Stimulated activated CD4-positive, alpha-beta T cell treated with anti-CD3 and anti-CD28 coated beads, TNF-alpha, amount 100 ng/mL, for 48 hours (primary cell): ENCODE data around the gene NT5DC1.
"Not testable (repeated sequence)": the region's sequence is repeated elsewhere in the genome, so short reads cannot be mapped to it uniquely, and the experiment has no call there.

Experiments used
- DNase-seq, 3 donors: peaks; one replicate each; pipeline ENCODE4 v3.0.0-alpha.2; 2020; ENCODE audit warnings: low read depth in 3 of 3

Gene NT5DC1

DNA sequence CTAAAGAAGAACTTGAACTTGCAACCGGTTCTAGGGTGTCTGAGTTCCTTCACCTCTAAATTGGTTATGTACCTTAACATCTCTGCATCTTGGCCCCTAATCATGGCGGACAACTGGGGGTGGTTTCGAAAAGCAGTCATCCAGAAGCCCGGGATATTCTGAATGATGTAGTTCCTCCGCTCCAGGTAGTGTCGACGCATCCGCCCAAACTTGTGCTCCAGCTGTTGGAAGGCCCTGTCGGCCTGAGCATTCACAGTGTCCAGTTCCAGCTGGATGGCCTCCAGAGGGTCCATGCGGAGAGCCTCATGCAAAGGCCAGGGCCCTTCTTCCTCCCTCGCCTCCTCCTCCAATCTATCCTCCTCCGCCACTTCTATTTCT lies 178.2 kb downstream of the NT5DC1 start:
- peak in 1 of 3 donors; percentile 13 for DNase-seq

DNA sequence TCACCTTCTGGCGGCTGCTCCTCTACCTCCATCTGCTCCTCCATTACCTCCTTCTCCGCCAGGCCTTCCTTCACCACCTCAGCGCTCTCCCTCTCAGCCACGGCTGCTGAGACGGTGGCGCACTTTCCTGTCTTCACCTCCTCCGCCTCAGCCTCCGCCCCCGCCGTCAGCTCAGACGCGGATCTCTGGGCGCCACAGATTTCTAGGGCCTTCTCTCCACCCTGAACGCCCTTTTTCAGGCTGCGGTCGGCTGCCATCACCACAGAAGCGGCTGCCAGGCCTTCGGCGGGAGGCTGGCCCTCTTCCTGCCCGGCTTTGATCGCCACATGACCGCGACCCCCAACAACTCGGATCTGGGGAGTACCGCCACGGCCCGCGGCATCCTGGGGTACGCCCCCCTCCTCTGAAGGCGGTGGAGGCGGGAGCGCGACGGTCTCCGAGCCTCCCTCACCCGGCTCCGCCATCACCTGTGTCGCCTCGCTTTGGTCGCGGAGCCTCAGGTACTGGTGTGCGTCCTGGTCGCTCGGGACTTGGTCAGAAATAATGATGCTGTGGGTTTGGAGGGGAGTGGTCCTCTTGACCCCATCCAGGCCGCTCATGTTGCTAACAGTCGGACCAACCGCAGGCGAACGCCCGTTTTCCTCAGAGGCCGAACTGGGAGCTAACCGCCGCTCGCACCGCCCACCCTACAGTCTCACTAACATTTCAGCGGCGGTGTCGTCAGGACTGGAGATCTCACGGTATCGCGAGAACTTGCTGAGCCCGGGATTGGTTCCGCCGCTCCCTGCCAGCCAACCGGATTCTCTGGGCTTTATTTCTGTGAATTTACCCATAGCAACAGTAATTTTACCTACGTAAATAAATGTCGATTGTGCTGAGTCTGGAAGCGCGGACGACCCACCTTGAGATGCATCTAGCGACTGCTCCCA lies 178.8 kb downstream of the NT5DC1 start, which contains the start of gene TSPYL1:
TSS of gene TSPYL1 (minus strand) at position 699 of the 929 bp plus-strand sequence. CDS start at position 599, 100 bp downstream.
- DNase-seq, result peak; percentile 84 to 89 (median 88)

DNA sequence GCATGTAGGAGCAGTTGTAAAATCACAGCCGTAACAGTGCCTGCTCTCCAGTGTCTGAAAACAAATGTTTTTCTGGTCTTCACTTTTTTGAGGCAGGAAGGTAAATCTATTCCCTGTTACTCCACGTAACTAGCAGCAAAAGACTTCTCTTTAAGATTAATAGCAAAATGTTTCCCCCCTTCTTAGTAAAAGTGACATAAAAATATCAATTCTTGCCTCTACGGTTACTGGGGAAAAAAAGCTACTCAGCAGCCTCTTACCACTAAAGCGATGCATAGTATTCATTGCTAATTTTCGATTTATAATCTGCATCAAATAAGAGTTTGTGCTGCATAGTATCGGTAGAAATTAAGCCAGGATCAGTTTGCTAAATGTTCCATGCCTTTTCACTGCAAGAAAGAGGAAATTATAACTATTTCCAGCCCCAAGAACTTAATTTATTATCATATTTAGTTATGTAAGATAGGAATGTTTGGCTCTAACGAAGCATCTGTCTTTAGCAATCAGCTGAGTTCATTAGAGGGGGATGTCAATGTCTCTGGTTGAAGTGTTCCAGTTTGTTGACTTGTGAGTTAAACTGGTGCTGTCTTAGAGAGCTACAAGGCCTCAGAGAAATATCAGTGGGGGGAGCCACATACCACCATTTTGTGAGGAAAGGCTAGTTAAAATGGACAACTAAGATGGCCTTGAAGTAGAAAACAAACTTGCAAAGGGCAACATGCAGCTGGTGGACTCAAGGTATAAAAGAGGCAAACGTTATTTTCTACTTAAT lies 179.7 kb downstream of the NT5DC1 start:
- DNase-seq, result no peak

DNA sequence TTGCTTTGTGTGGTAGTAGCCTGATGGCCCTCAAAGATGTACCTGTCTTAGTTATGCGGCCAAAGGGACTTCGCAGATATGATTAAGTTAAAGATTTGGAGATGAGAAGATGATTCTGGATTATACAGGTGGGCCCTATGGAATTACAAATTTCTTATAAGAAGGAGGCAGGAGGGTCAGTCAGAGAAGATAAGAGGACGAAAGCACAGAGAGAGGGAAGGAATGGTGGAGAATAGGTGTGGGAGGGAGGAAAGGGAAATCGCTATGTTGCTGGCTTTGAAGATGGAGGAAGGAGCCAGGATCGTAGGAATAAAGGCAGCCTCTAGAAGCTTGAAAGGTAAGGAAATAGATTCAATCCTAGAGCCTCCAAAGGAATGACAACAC lies 180.3 kb downstream of the NT5DC1 start:
- DNase-seq, result no peak

DNA sequence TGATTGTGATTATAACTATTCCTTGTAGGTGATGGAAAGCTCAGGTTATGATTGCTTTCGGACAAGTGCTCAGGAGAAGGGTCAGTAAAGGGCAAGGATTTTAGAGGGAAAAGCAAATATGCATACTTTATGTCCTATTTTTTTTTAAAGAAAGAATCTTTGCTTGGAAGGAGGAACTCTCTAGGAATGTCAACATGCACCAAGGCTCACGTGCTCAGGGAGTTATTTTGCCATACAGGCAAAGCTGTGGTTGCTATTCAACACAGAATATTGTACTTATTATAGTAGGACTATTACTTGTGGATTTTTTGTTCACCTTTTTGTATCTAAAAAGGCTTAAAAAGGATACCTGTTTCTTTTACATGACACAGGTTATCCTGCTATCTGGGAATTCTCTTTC lies 182.0 kb downstream of the NT5DC1 start:
- DNase-seq, result no peak

DNA sequence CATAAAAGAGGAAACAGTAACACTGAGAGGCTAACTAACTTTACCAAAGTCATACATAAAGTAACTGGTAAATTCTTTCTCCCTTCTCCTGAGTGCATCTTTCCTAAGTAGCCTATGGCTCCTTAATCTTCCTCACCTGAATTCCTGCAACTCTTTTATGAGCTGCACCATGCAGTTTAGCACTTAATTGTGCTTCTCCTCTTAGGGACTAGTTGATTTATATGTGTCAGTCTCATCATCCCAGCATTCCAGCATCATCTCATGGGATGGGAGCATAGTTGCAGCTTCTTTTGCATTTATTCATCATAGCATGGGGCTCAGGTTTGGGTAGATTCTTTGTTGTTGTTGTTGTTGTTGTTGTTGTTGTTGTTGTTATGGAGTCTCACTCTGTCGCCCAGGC lies 182.5 kb downstream of the NT5DC1 start:
- no peak for DNase-seq

DNA sequence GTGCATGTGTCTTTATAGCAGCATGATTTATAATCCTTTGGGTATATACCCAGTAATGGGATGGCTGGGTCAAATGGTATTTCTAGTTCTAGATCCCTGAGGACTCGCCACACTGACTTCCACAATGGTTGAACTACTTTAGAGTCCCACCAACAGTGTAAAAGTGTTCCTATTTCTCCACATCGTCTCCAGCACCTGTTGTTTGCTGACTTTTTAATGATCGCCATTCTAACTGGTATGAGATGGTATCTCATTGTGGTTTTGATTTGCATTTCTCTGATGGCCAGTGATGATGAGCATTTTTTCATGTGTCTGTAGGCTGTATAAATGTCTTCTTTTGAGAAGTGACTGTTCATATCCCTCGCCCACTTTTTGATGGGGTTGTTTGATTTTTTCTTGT lies 184.3 kb downstream of the NT5DC1 start:
- not testable (repeated sequence) for DNase-seq

DNA sequence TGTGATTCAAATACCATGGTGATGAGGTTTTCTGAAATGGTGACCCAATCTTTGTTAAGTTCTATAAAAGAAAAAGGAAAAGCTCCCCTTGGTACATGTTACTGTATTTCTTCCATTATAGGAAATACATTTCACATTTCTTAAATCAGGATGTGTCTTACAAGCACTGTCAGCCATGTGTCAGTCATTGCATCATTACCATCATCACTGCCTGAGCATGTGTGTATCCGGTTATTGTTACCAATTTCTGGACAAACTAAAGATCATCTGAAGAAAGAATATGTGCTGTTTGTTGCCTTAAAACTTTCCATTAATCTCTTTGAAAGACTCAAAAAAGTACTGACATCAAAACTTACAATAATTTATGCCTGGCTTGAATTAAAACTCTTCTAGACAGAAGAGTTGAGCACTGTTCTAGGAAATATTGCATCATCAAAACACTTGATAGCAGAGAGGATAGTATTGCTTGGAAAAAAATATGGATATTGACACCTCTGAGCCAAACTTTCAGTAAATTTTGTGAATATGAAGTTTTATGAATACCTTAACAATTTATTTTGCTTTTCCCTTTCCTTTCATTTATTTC lies 186.2 kb downstream of the NT5DC1 start:
- no peak for DNase-seq

DNA sequence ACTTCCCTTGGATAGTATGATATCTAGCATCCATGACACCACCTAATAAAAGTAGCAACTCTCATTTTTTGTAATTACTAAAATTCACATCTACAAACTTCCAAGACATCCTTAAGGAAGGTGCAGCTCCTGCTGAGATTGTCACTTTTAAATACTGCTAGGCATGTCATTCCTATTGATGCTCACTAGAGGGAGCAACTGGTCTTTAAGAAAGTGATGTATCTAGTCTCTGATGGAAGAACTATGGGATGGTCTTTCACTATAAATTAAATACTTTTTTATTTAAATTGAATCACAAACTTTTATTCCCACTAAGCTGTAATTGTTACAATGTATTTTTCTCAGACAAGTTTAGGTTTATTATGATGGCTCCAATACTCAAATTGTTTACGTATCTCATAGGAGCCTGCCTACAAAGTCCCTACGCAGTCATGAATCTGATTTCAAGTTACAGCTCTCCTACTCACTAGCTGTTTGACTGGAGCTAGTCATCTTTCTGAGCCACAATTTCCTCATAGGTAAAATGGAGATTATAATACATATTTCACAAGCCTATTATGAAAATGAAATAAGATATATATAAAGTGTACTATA lies 187.1 kb downstream of the NT5DC1 start:
- DNase-seq, result no peak

DNA sequence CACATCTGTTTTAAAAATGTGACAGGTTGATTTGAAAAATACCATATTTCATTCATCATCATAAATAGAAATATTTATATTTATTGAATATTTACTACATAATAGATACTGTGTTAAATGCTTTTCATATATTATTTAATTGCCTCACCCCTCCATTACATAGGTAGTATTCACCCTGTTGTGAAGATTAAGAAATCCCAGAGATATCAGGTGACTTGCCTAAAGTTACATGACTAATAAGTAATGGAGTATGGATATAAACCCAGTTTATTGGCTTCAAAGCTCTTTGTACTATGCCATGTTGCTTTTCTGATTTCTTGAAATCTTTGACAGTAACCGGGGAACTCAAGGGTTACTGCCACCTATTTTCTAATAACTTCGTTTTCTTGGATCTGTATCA lies 189.2 kb downstream of the NT5DC1 start:
- no peak for DNase-seq

DNA sequence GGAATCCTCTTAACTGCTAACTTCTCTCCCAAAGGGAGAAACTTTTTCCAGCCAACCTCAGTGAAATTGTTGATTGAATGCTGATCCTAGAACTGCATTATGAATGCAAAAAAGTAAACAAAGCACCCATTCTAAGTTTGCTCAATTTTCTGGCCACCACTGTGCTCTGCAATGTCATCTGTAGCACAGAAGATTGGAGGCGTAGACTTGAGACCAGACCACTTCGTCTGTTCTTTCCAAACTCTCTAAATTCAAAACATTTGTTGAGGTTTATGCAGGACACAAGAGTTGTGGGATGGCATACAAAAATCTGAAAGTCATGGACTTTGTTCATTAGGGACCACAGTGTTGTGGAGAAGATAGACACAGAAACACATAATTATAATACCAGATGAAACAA lies 190.1 kb downstream of the NT5DC1 start:
- no peak for DNase-seq

DNA sequence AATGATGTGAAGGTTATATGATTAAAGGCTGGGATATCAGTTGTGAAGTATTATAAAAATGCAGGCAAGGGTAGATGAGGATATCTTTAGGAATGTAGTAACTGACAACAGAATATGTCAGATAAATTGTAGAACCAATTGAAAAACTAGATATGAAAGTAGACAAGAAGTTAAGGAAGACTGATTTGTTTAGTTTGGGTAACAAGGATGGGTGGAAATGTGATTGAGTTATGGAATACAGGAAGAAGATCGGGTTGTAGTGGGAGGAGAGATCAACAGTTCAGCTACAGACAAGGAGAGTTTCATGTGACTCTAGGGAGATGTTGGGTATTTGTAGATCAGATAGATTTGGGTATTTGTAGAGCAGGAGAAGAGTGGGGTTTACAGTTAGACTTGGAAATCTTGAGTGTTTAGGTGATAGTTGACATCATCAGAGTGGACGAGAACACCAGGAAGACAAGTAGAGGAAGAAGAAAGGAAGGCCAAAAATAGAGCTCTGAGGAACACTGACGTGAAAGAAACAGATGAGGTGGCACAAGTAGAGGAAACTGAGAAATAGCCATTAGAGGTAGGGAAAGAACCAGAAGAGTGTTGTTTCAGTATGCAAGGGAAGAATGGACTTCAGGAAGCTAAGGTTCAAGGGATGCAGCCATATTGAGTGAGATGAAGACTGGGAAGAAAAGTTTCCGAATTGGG lies 191.2 kb downstream of the NT5DC1 start:
- no peak for DNase-seq

DNA sequence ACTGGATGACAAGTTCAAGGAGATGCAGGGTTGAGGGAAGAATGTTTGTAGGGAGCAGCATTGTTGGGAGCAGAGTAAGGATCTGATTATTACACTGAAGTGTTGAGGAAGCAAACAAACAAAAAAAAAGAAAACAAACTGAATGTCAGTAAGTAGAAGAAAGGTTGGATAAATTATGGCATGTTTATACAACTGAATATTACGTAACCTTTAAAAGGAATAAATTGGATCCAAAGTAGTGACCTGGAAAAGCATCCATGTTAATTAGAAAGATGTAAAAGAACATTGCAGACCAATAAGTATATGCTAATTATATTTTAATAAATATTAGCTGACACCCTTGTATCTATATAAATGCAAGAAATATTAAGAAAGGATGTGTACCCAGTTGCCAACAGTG lies 191.9 kb downstream of the NT5DC1 start:
- DNase-seq, result no peak

DNA sequence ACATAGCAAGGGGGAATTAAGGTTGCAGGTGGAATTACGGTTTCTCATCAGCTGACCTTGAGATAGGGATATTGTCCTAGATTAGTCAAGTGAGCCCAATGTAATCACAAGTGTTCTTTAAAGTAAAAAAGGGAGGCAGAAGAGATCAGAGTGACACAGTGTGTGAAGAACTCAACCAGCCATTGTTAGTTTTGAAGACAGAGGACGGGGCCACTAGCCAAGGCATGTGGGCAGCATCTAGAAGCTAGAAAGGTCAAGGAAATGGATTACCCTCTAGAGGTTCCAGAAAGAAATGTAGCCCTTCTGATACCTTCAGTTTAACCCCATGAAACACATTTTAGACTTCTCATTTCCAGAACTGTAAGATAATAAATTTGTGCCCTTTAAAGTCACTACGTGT lies 197.6 kb downstream of the NT5DC1 start:
- no peak for DNase-seq

DNA sequence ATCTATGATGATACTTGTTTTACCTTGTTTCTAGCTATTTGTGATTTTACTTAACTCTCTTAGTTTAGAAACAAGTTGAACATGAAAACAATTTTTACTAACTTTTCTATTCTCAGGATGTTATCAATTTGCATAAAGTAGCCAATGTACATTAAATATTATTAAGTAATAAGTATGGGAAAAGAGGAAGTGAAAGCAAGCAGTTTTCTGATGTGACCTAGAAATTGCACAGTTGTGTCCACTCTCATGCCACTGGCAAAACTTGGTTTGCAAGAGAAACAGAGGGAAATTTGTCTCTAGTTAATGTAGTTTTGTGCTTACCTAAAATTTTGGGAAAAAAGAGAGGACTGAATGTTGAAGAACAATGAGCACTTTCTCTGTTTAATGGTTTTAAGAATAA lies 198.3 kb downstream of the NT5DC1 start:
- DNase-seq, result no peak
